Cardiac septum (tissue), 1 donor: Measurements from ENCODE around the gene LRRN2. TPM values are rescaled to one million over a fixed set of nuclear protein-coding genes. Genes with fewer than 3 reads are reported as not detected.
"Not testable (repeated sequence)": the region's sequence is repeated elsewhere in the genome, so short reads cannot be mapped to it uniquely, and the experiment has no call there.

ENCODE experiments used
- DNase-seq: peaks from one replicate; pipeline ENCODE4 v3.0.0-alpha.2; 2020; ENCODE audit warnings: low spot score
- intact Hi-C: fragments of 100-400 bp; cut with DNase I; formaldehyde crosslinking; loops from one replicate; pipeline ENCODE4 v1.14.0; 2022
- total RNA-seq: library from RNA; stranded (reverse); fragmentation: NEBNext Ultra II Directional; extraction: Animal tissue kit (Norgen Biotek cat#: 25700); gene quantifications from one replicate; pipeline ENCODE4 v1.2.1, GENCODE V29; 2021
- donor health status: DM: no; HTN: no; CAD: no.

LRRN2 gene
- total RNA-seq, 1 donor from 2014 or later, result 1.6 TPM

DNA sequence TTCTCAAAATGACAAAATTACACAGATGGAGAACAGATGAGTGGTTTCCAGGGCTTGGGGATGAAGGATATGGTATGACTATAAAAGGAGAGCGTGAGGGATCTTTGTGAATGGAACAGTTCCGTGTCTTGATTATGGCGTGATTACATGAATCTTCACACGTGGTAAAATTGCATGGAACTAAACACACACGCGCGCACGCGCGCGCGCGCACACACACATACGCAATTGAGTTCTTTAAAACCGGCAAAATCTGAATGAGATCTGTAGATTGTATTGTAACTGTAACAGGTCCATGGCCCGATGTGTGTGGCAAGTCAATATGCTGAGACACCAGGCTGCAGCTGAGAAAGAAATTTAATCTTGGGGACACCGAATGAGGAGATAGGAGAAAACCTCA is 11.1 kb upstream of the LRRN2 start:
- intact Hi-C loops, result no loop called here
- no peak for DNase-seq

DNA sequence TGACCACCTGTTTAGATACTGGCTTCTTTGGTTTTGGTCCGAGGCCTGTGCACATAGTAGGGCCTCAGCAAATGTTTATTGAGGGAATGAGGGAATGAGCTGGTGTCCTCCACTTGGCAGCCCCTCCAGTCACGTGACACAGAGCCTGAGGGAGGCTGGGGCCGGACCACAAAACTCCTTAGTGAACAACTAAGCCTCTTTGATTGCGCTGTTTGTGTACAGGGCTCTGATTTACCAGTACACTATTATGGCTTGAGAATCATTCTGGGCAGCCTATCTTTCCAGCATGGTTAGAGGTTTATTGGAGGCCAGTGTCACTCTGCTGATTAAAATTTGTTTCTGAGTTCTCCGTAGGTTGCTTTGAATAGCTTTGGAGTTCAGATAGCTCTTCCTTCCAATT is 10.2 kb upstream of the LRRN2 start:
- intact Hi-C loops, result no loop called here
- DNase-seq, result no peak

DNA sequence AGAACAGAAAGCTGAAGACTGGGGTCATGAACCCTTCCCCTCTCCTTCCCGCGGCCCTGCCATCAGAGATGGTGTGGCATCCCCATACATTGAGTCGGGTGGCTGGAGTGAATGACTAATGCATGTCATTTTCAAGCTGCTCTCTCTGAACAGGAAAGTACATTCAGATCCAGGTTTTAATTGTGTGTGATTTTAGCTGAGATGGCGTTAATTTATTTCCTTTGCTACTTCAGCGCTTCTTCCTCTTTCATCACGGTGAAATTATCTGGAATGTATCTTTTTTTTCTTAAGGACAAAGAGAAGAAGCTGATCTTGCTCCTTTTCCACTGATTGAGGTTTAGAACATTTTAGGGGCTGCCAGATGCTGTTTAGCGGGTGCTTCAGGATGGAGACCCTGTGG is 8.6 kb upstream of the LRRN2 start:
- DNase-seq, result no peak
- intact Hi-C loops, result no loop called here

DNA sequence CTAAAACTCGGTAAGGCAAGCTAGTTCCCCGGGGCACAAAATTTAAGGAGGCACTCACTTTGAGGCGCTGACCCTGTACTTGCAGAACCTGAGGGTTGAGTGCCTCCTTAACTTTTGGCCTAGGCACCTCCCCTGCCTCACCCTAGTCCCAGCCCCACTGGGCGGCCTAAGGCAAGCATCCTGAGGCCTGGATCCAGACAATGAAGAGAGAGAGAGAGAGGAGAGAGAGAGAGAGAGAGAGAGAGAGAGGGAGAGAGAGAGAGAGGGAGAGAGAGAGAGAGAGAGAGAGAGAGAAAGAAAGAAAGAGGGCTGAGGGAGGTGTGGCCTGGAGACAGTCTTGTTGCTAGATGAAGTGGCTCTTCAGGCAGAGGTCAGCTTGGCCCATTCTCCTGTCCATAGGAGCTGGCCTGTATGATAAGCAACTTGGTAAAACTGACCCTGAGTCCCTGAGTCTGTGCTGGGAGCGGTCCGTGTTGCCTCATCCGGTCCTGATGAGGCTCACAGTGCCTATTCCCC is 7.4 kb upstream of the LRRN2 start:
- intact Hi-C loops, result no loop called here
- DNase-seq, result no peak

DNA sequence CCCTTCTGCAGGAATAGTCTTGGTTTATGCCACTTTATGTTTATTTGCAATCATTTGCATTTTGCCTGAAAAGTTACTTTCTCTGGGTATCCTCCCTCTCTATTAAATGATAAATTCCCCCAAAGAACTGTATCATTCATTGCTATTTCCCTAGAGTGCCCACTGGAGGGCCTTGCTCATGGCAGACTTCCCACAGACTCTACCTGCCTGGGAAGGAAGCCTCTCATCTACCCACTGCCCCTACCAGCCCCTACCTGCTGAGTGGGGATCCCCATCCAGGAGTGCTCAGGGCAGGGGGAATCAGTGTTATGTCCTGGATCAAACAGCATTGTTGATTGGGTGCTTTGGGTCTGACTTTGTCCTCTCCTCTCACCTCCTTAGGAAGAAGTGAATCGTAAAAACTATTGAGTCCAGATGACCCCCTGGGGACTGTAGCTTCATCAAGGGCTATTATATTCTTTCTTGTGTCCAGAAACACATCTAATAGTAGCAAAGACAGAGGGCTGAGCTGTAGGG is 6.8 kb upstream of the LRRN2 start:
- no peak for DNase-seq
- intact Hi-C loops, result no loop called here

DNA sequence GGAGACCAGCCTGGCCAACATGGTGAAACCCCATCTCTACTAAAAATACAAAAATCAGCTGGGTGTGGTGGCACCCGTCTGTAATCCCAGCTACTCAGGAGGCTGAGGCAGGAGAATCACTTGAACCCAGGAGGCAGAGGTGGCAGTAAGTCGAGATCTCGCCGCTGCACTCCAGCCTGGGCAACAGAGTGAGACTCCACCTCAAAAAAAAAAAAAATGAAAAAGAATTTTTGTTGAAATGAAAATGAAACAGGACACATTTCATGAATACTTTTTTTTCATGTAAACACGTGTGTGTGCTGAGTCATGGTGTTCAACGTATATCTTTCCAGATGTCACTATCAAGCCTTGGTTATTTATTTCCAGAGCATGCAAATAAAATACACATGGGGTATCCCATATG is 5.8 kb upstream of the LRRN2 start:
- intact Hi-C loops, DNase-seq: not testable (repeated sequence)

DNA sequence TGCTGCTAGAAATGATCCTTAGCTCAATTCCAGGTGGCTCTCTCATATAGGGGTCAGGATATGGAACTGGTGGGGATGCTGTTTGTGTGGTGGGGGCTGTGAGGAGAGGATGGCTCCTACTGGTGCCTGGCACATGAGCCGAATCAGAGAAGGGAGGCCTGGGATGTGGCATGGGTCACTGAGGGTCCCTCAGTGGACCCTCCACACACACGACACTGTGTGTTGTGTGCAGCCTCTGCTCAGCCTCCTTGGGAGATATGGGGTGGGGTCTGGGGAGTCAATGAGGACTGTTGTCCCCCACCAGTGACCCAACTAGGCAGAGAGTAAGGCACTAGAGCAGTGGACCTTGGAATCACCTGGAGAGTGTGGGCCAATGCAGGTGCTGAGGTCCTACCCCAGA is 3.2 kb upstream of the LRRN2 start:
- intact Hi-C loops, result no loop called here
- DNase-seq, result no peak

DNA sequence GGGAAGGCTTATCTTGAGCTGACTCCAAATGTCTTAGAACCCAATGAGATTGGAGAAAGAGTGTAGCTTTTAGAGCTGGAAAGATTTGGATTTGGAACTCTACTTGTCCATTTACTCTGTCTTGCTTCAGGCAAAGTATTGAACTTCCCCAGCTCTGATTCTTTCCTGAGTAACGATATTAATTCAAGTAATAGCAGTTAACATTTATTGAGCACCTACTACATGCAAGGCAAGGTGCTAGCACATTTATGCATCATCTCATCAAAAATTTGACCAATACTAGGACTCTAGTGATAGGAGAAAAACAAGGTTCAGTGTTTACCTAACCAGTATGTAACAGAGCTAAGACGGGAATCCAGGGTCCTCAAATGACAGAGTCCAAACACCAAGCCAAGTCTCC is 2.5 kb upstream of the LRRN2 start:
- intact Hi-C loops, result no loop called here
- DNase-seq, result no peak

DNA sequence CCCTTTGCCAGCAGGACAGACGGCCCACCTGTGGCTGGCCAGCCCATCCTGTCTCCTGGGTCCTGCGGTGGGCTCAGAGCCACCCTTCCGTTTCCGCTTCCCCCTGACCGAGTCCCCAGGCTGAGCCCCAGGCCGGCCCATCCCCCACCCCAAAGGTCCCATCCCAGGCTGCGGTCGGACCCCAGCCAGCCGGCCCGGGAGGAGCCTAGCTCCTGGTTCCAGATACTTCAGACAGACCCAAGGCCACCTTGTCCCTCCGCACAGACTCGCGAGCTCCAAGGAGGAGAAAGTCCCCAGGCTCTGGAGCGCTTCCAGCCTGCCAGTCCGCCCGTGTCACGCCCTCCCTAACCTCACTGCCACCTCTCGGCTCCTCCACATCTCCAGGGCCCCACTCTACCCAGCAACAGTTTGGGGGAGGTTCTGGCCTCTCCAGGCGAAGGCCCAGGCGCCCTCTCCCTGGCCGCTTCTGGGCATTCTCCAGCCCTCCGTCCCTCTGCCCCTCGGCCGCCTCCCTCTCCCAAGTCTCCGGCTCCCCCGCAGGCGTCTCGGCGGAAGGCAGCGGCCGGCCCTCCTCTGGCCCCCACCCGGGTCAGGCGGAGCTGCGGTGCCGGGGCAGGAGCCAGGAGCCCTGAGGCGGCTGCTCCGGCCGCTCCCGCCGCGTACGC is 835 bp downstream of the LRRN2 start:
- intact Hi-C loops, result no loop called here
- no peak for DNase-seq

DNA sequence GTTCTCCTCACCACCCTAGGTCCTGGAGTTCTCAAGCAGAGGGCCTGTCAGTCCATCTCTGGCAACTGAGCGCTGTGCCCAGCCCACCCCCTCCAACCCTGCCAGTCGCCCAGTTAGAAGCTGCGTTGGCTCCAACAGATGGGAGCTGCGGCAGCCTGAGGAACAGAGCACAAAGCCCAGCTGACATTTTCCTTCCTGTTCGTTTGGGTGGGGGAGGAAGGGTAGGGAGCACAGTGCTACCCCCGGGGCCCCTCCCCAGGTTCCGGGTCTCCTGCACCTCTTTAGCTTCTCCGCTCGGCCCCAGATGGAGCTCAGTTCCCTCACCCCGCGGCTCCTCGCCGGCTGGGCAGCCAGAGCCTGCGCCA is 1.4 kb downstream of the LRRN2 start:
- DNase-seq, result no peak
- intact Hi-C loops, result no loop called here

DNA sequence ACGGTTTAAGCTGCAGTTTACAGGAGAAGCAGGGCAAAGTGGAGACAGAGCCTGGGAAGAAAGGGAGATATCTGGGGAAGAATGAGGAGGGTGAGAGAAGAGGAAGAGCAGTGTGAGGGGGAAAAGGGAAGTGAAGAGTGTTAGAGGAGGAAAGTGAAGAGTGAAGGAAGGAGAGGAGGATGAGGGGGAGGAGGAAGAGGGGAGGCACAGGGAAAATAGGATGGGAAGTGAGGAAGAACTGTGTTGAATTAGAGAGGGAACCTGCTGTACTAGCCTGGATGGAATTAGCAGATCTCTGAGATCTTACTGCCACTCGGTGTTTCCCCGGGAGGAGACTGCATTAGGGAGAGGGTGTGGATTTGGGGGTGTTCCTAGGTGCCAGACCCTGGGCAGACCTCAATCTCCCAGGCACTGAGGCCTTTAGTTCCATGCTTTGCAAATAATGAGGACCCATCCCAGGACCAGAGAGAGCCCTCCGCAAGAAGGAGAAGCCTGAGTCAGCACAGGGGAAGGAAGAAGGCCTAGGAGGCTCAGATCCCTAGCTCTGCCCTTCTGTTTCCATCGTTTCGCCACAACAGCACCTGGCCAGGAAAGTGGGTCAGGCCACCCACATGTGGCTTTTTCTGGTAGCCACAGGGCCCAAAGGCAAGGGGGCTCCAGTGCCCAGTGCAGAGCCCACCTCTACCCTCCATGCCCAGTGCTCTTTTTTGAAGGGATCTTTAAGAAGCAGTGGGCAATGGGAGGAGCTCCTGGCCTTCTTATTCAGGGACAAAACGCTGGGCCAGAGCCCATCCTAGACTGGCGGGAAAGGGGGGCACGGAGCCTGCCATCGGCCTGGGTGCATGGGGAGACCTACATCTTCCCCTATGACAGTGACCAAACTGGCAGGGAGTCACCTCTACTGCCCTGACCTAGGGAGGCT is 2.0 kb downstream of the LRRN2 start:
- intact Hi-C loops, result no loop called here
- no peak for DNase-seq

DNA sequence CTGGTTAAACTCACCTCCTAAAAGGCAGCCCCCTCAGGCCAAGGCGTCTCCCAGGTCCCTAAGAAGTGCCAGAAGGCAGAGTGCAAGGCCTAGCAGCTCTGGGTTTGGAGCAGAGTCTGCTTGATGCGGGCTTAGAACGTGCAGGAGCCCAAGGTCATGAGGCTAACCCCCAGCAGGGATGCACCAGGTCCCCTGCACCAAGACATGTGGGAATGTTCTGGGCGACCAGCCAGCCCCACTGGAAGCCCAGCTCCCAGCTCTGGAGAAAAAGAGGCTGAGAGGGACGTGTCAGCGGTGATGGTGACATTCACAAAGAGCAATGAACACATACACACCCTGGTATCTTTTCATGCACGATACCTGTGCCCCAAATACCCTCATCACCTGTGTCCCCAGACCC is 5.1 kb downstream of the LRRN2 start:
- intact Hi-C loops, result no loop called here
- no peak for DNase-seq

DNA sequence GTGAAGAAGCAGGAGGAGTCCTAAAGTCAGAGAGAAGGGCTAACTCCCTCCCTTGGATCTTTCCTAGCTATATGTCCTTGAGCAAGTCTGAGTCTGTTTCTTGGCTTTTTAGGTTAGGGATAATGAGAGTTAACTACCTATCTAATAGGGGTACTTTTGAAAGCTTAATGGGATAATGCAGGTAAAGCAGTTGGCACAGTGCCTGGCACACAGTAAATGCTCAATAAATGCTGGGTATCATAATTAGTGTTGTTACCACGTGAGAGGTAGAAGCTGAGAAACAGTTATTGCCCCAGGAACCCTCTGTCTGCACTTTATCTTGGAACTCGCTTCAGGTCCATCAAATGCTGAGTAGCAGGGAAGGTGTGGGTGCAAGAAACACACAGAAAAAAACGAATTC is 5.5 kb downstream of the LRRN2 start:
- intact Hi-C loops, result no loop called here
- no peak for DNase-seq

DNA sequence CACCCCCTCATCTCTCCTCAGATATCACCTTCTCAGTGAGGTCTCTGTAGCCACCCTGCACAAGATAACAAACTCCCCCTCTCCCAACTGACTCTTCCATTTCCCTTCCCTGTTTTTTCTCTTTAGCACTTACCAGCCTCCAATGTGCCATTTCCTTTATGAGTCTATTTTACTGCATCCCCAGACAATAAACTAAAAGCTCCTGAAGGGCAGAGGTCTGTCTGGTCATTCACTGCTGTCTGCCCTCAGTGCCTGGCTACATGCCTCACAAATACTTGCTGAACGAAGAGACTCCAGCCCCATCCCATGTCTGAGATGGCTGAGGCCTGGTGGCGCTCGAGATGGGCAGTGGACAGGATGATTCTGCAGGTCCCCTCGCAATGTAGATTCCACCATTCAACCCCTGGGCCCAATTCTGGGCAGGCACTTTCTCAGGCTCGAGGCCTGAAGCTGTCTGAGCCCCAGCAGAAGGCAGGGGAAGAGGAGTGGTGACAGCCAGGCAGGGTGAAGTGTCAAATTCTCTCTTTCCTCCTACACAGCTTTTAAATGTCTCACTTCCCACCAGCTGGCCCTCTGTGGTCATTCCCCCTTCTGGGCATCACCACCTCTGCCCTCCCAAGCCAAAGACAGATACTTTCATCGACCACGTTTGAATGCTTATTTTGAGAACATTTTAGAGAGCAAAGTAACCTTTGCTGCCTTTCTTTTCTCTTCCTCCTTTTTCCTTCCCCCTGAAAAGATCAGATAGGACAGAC is 6.6 kb downstream of the LRRN2 start:
- DNase-seq, result no peak
- intact Hi-C loops, result no loop called here

DNA sequence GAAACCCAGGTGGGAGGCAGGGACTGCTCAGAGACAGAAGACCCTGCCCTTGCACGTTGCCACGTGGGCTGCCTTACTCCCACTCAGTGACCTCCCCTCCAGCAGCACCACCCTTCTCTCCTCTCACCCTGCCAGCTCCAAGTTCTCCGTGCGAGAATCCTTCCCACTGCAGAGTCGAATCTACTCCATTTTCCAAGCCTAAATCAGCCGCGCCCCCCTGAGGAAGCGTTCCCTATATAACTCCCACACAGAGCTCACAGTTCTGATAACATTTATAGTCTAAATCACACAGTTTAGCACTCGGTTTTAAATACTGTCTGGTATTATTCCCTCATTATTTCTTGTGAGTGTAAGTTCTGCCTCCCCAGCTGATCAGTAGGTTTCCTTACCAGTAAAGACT is 7.7 kb downstream of the LRRN2 start:
- intact Hi-C loops, result no loop called here
- DNase-seq, result no peak

DNA sequence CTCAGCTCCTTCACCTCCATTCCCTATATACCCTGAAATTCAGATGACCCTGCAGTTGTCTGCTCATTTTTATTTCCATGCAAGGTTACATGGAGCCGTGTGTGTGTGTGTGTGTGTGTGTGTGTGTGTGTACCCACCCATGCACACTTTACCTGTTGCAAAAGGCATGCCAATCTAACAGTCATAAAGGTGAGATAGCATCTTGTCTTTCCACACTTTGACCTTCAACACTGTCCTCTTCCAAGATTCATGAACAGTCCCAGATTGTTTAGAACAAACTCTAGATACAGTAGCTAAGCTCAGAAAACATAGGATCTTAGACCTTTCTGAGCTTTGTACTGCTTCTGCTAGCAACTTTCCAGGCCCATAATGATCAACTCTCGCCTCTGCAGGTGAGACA is 9.5 kb downstream of the LRRN2 start:
- no peak for DNase-seq
- intact Hi-C loops, result no loop called here

DNA sequence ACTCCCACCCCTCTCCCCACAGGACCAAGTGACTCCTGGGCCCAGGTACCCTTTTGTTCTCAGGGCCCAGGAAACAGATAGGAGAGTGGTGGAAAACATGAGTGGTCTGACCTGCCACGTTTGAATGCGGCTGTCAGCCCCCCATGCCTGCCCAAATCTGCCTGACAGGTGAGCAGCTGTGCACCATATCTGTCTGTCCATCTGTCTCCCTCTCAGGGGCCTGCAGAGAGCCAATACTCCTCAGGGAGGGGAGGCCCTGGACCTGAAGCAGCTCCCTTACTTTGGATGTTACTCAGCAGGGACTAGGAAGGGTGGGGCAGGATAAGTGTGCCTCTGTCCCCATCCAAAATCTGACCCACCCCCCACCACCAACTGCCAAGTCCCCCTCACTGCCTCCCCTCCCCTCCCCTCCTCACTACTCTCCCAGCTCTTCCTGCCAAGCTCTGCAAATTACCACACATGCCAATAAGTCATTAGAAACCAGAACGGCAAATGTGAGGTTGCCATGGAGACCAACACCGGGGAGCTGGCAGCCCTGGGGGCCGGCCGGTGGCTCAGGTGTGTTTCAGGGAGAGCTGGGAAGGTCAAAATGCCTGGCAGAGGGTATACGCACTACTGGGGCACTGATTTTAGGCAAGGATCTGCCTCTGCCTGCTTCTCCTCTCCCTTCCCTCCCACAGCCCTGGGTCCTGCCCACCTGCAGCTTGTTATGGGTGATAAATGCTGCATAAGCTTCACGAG is 11.5 kb downstream of the LRRN2 start:
- intact Hi-C loops, result no loop called here
- no peak for DNase-seq

DNA sequence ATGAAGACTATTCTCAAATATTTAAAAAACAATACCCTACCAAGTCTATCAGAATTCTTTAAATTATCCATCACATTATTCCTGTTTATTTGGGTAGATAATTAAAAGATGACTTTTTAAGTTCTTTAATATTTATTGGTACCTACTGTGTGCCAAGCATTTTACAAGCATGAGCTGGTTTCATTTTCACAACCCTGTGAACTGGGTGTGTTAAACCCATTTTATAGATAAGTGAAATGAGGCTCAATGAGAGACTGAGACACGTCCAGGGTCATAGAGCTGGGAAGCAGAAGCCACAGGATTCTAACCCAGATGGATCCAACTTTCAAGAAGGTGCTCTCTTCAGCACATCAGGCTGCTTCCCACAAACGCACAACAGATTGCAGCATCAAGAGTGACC is 12.3 kb downstream of the LRRN2 start:
- no peak for DNase-seq
- intact Hi-C loops, result no loop called here

DNA sequence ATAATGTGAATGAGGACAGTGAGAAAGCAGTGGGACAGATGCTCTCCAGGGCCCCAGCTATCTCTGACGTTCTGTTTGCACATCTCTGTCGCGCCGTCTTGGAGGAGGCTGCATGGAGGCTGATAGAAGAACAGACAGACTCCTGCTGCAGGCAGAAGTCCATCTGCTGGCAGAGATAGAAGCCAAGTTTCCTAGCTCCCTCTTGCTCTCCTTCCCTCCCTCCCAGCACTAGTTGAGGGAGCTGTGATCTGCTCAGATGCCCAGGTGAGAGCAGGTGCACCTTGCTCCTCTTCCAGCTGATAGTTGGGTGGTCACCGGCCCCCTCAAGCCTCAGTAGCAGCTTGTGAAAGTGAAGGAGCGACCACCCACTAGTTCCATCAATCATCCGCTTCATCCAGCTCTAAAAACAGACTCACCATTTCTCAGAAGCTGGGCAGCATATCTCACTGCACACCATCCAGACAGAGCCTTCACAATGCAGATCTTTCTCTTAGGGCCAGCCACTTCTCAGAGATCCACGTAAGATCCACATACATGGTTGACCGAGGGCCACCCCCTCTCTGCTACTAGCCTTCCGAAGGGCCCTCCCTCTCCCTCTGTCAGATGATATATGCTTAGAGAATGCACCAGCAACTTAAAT is 12.9 kb downstream of the LRRN2 start:
- intact Hi-C loops, result no loop called here
- DNase-seq, result no peak
